ENCODE data around the gene SPCS2. TPM values are rescaled to one million over a fixed set of nuclear protein-coding genes. Genes with fewer than 3 reads are reported as not detected.

Gene SPCS2
- total and polyA plus RNA-seq, 5 experiments from 2014 or later, result 80.2 to 198 (median 137) TPM

DNA sequence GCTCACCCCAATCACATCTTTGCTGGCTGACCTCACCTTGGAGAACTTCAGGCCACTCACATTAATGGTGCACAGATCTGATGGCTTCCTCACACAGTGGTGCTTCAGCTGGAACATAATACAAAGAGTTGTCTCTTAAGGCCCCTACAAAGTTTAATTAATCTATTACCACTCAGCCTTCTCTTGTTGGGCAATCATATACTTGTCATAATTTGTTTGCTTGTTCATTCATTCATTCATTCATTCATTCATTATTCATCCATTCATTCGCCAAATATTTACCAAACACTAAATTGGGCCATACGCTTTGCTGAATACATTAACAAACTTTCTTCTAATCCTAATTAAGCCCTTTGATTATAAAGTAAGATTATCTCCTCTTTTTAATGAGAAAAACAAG lies 15.3 kb upstream of the SPCS2 start:
- H3K4me1 Mint-ChIP-seq, result peaks cover 0 to 3% (median 0%) of the 10 kb centered on the region in 4 donors
- H3K9me3 Mint-ChIP-seq, result no peaks in the 10 kb centered on the region
- POLR2A ChIA-PET, result no interaction called here
- no peak overlapping the region for H3K4me3 Mint-ChIP-seq
- DNase-seq (no peak), ATAC-seq (no peak)
- H3K27ac Mint-ChIP-seq, result no peak overlapping the region
- no peaks in the 10 kb centered on the region for H3K27me3 Mint-ChIP-seq
- peaks cover 3 to 71% (median 20%) of the 10 kb centered on the region in 3 donors for H3K36me3 Mint-ChIP-seq

DNA sequence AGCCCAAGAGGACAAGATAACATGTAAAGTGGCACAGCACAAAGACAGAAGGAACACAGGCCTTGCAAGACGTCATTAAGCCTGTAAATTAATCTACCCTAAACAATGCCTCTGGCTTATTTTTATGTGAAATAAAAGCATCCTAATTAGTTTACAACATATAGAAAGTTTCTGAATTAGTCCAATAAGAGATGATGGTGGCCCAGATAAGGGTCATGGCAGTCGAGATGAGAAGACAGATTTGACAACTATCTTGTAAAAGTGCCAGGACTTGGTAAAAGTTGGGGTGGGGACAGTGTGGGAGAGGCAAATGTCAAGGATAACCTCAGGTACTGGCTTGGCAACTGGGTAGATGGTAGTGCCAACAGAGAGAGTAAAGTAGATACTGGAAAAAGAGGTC lies 13.8 kb upstream of the SPCS2 start:
- H3K36me3 Mint-ChIP-seq, result peaks cover 3 to 86% (median 23%) of the 10 kb centered on the region in 3 donors
- H3K27ac Mint-ChIP-seq, result no peak overlapping the region
- POLR2A ChIA-PET, result interaction anchor here (0.6 kb wide), 1 partner anchor 230 kb away, joined by 3 read pairs; no protein-coding TSS in a partner anchor
- ATAC-seq (no peak), DNase-seq (no peak)
- no peaks in the 10 kb centered on the region for H3K9me3 Mint-ChIP-seq
- no peak overlapping the region for H3K4me3 Mint-ChIP-seq
- peaks cover 0 to 3% (median 0%) of the 10 kb centered on the region in 4 donors for H3K4me1 Mint-ChIP-seq
- H3K27me3 Mint-ChIP-seq, result no peaks in the 10 kb centered on the region

- no peak overlapping the region for H3K4me3 Mint-ChIP-seq
- DNase-seq (no peak), ATAC-seq (no peak)
- H3K4me1 Mint-ChIP-seq, result peaks cover 0 to 3% (median 0%) of the 10 kb centered on the region in 4 donors
- POLR2A ChIA-PET, result no interaction called here
- H3K27ac Mint-ChIP-seq, result no peak overlapping the region
- peaks cover 3 to 90% (median 29%) of the 10 kb centered on the region in 3 donors for H3K36me3 Mint-ChIP-seq
- H3K9me3 Mint-ChIP-seq, result no peaks in the 10 kb centered on the region
- no peaks in the 10 kb centered on the region for H3K27me3 Mint-ChIP-seq
Observed at GRCh38 chr11:74936087-74936486, 13.0 kb upstream of the SPCS2 start.

DNA sequence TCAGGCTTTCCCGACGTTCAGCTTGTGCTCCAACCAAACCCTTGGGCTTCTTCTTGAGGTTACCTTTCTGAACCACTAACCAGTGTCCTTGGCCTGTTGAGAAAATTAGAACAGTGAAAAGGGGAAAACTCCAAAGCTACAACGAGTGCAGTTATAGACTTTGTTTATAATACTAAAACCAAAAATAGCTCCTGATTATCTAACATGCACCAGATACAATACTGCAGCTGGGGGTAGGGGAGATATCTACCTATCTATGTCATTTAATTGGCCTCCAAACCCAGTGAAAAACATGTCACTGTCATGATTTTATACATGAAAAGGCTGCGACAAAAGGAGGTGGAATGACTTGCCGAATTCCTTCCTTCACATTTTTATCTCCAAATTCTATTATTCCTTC lies 12.1 kb upstream of the SPCS2 start:
- H3K27me3 Mint-ChIP-seq, result no peaks in the 10 kb centered on the region
- H3K9me3 Mint-ChIP-seq, result no peaks in the 10 kb centered on the region

GRCh38 chr11:74937696-74938475 lies 11.2 kb upstream of the SPCS2 start:
- H3K27me3 Mint-ChIP-seq, result no peaks in the 10 kb centered on the region
- H3K27ac Mint-ChIP-seq, result peak overlapping the region in 1 of 10 donors; percentile 12
- H3K9me3 Mint-ChIP-seq, result no peaks in the 10 kb centered on the region
- POLR2A ChIA-PET, result no interaction called here
- ATAC-seq (no peak), DNase-seq (no peak)
- H3K4me3 Mint-ChIP-seq, result no peak overlapping the region
- H3K4me1 Mint-ChIP-seq, result peaks cover 0 to 11% (median 0%) of the 10 kb centered on the region in 4 donors
- H3K36me3 Mint-ChIP-seq, result peaks cover 3 to 97% (median 31%) of the 10 kb centered on the region in 3 donors

More for the DNA sequence above, 12.1 kb upstream of the SPCS2 start:
- H3K4me3 Mint-ChIP-seq, result no peak overlapping the region
- POLR2A ChIA-PET, result no interaction called here
- ATAC-seq (no peak), DNase-seq (no peak)
- H3K36me3 Mint-ChIP-seq, result peaks cover 3 to 97% (median 29%) of the 10 kb centered on the region in 3 donors
- peaks cover 0 to 8% (median 0%) of the 10 kb centered on the region in 4 donors for H3K4me1 Mint-ChIP-seq
- no peak overlapping the region for H3K27ac Mint-ChIP-seq

DNA sequence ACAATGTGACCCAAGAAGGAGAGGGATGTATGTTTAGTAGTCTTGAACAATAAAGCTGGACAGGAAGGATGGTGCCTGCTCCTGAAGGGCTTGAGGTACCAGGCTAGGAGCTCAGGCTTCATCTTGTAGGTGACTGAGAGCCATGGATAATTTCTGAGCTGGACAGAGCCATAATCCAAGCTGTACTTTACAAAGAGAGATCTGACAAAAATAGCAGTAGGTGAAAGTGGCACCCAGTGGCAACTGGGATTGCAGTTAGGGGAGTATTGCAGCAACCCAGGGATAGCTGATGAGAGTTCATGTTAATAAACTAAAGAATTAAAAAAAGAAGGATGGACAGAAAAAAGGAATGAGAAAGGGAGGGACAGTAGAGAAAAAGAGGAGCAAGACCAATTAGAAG lies 7.6 kb upstream of the SPCS2 start:
- no peaks in the 10 kb centered on the region for H3K27me3 Mint-ChIP-seq
- POLR2A ChIA-PET, result no interaction called here
- no peak for ATAC-seq

GRCh38 chr11:74942073-74942759 lies 6.8 kb upstream of the SPCS2 start:
- H3K4me1 Mint-ChIP-seq, result peaks cover 0 to 16% (median 9%) of the 10 kb centered on the region in 4 donors
- H3K4me3 Mint-ChIP-seq, result no peak overlapping the region
- ATAC-seq (no peak), DNase-seq (no peak)
- H3K9me3 Mint-ChIP-seq, result no peaks in the 10 kb centered on the region
- peaks cover 0 to 78% (median 16%) of the 10 kb centered on the region in 3 donors for H3K36me3 Mint-ChIP-seq
- H3K27ac Mint-ChIP-seq, result peak overlapping the region in 2 of 10 donors; percentile 3 to 44
- POLR2A ChIA-PET, result no interaction called here
- no peaks in the 10 kb centered on the region for H3K27me3 Mint-ChIP-seq

More for the DNA sequence above, 7.6 kb upstream of the SPCS2 start:
- DNase-seq, result no peak
- peak overlapping the region in 3 of 10 donors; percentile 30 to 53 (median 44) for H3K27ac Mint-ChIP-seq
- H3K4me3 Mint-ChIP-seq, result no peak overlapping the region
- H3K4me1 Mint-ChIP-seq, result peaks cover 0 to 14% (median 5%) of the 10 kb centered on the region in 4 donors
- H3K36me3 Mint-ChIP-seq, result peaks cover 0 to 82% (median 24%) of the 10 kb centered on the region in 3 donors
- H3K9me3 Mint-ChIP-seq, result no peaks in the 10 kb centered on the region

DNA sequence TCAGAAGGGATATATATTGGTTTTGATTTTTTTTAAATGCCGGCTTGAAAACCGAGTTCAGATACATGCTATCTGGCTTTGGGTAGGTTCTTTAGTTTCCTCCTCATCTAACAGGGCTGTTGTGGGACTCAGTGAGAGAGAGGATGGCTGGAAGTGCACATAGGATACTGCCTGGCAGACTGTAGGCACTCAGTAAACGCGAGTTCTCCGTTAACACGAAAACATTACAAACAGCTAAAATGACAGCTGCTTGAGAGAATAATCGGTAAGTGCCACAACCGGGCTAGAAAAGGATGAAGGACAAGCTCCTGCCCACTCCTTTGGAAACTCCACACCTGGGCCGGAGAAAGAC lies 544 bp upstream of the SPCS2 start:
- ATAC-seq (peak; percentile 22 to 24), DNase-seq (no peak)
- POLR2A ChIA-PET, result interaction anchor here (0.8 to 1.7 kb wide), 5 partner anchors 12 to 455 kb away, joined by 3 to 11 read pairs (median 6); partner anchors contain the start of genes LIPT2 and NEU3
- H3K4me3 Mint-ChIP-seq, result peak overlapping the region; percentile 90 to 100 (median 96)
- peak overlapping the region; percentile 91 to 99 (median 95) for H3K27ac Mint-ChIP-seq
- peaks cover 0 to 39% (median 4%) of the 10 kb centered on the region in 3 donors for H3K36me3 Mint-ChIP-seq
- H3K9me3 Mint-ChIP-seq, result no peaks in the 10 kb centered on the region
- H3K27me3 Mint-ChIP-seq, result peaks cover 0 to 2% (median 0%) of the 10 kb centered on the region in 5 donors
- peaks cover 28 to 48% (median 47%) of the 10 kb centered on the region in 4 donors for H3K4me1 Mint-ChIP-seq

- ATAC-seq (no peak), DNase-seq (peak in 2 of 10 donors; percentile 1 to 3)
- peaks cover 0 to 2% (median 0%) of the 10 kb centered on the region in 5 donors for H3K27me3 Mint-ChIP-seq
- POLR2A ChIA-PET, result interaction anchor here (1.7 kb wide), 1 partner anchor 457 kb away, joined by 11 read pairs; the partner anchor contains the start of gene LIPT2
- peak overlapping the region; percentile 91 to 99 (median 95) for H3K27ac Mint-ChIP-seq
- peaks cover 0 to 36% (median 3%) of the 10 kb centered on the region in 3 donors for H3K36me3 Mint-ChIP-seq
- peaks cover 36 to 61% (median 59%) of the 10 kb centered on the region in 4 donors for H3K4me1 Mint-ChIP-seq
- no peaks in the 10 kb centered on the region for H3K9me3 Mint-ChIP-seq
- peak overlapping the region; percentile 90 to 100 (median 96) for H3K4me3 Mint-ChIP-seq
Observed at GRCh38 chr11:74949753-74950137, 679 bp downstream of the SPCS2 start.

GRCh38 chr11:74950374-74950969 lies 1.4 kb downstream of the SPCS2 start:
- Mint-ChIP-seq H3K27me3 (peaks cover 0 to 2% (median 0%) of the 10 kb centered on the region in 5 donors), H3K9me3 (no peaks in the 10 kb centered on the region), H3K4me3 (peak overlapping the region; percentile 90 to 100 (median 96)), H3K4me1 (peaks cover 34 to 67% (median 64%) of the 10 kb centered on the region in 4 donors), H3K36me3 (peaks cover 0 to 36% (median 0%) of the 10 kb centered on the region in 3 donors), H3K27ac (peak overlapping the region; percentile 91 to 99 (median 95))
- ATAC-seq (no peak), DNase-seq (no peak)
- POLR2A ChIA-PET, result no interaction called here

DNA sequence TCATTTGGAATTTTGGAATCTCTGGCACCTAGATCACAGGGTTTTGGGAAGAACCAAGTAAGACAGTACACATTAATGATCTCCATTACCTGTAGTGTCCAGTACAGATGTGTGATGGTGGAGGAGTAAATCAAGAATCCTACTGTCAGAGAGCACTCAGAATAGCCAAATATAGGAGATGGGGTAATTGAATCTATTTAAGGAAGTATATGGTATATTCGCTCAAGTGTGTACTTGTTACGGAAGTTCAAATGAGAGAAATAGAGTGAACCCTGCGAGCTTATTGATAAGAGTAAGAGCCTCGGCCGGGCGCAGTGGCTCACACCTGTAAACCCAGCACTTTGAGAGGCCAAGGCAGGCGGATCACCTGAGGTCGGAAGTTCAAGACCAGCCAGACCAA lies 2.2 kb downstream of the SPCS2 start:
- no peaks in the 10 kb centered on the region for H3K9me3 Mint-ChIP-seq
- peaks cover 37 to 72% (median 68%) of the 10 kb centered on the region in 4 donors for H3K4me1 Mint-ChIP-seq
- H3K4me3 Mint-ChIP-seq, result peak overlapping the region in 9 of 10 donors; percentile 4 to 100 (median 95)
- H3K27me3 Mint-ChIP-seq, result peaks cover 0 to 2% (median 0%) of the 10 kb centered on the region in 5 donors
- POLR2A ChIA-PET, result interaction anchor here (1.2 kb wide), 1 partner anchor 38 kb away, joined by 3 read pairs; the partner anchor contains the start of gene NEU3
- peaks cover 0 to 36% (median 3%) of the 10 kb centered on the region in 3 donors for H3K36me3 Mint-ChIP-seq
- DNase-seq, result no peak
- peak overlapping the region in 6 of 10 donors; percentile 9 to 99 (median 94) for H3K27ac Mint-ChIP-seq
- ATAC-seq, result no peak

DNA sequence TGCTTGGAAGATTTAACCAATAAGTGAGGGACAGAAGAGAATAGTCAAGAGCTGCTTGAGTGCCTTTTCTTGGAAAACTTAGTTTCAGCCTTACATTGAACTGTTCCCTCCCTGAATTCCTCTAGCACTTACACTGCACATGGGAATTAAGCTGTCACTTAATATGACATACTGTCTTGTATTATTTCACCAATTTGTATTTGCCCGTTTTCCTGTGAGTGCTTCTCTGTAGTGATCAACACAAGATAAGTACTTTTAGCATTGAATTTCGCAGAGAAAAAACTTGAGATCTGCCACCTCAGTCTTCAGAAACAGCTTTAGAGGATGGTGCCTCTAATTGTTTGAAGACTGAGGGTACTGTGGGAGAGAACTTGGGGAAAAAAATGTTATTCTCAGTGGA lies 3.7 kb downstream of the SPCS2 start:
- ATAC-seq, result no peak
- DNase-seq, result no peak
- Mint-ChIP-seq H3K9me3 (no peaks in the 10 kb centered on the region), H3K4me3 (peak overlapping the region in 2 of 10 donors; percentile 16 to 44), H3K27ac (no peak overlapping the region), H3K27me3 (peaks cover 0 to 2% (median 0%) of the 10 kb centered on the region in 5 donors), H3K36me3 (peaks cover 0 to 46% (median 4%) of the 10 kb centered on the region in 3 donors), H3K4me1 (peaks cover 44 to 86% (median 74%) of the 10 kb centered on the region in 4 donors)
- POLR2A ChIA-PET, result interaction anchor here (1.2 kb wide), 1 partner anchor 36 kb away, joined by 3 read pairs; the partner anchor contains the start of gene NEU3

All from naive thymus-derived CD8-positive, alpha-beta T cell (primary cell).